ENCODE measurements around the gene XAB2. TPM values are rescaled to one million over a fixed set of nuclear protein-coding genes. Genes with fewer than 3 reads are reported as not detected.
A peak's percentile ranks its signal among the peaks of the same experiment; 100 is the strongest.

XAB2 gene
- total and polyA plus RNA-seq, 10 donors: 31.8 to 52.2 (median 42.7) TPM

- Histone ChIP-seq H3K9me3 (peaks cover 0 to 5% (median 0%) of the 10 kb centered on the region in 8 donors), H3K4me3 (peak overlapping the region in 5 of 8 donors; percentile 5 to 55 (median 8)), H3K4me1 (peaks cover 0 to 37% (median 5%) of the 10 kb centered on the region in 6 donors), H3K36me3 (no peaks in the 10 kb centered on the region), H3K27ac (peak overlapping the region in 4 of 8 donors; percentile 58 to 78 (median 72)), H3K27me3 (replicated peaks in 1 of 7) (peaks cover 0 to 57% (median 17%) of the 10 kb centered on the region in 7 donors)
- peak in 1 of 3 donors; percentile 71 for TF ChIP-seq POLR2AphosphoS5 (IDR thresholded peaks at IDR 0.05)
- no peak for TF ChIP-seq CTCF (IDR thresholded peaks at IDR 0.05 in 8 of 11, conservative IDR thresholded peaks at IDR 0.05 in 3 of 11)
- WGBS, 5 donors: 3 to 6% (median 4%) methylated on average over 27 to 43 of the region's 43 CpGs
- intact Hi-C loops (cut with DNase I; ENCODE audit: low total_unique reads): no loop called here
- DNase-seq: peak; percentile 86
Observed at GRCh38 chr19:7670150-7670783, 40.9 kb upstream of the XAB2 start.

DNA sequence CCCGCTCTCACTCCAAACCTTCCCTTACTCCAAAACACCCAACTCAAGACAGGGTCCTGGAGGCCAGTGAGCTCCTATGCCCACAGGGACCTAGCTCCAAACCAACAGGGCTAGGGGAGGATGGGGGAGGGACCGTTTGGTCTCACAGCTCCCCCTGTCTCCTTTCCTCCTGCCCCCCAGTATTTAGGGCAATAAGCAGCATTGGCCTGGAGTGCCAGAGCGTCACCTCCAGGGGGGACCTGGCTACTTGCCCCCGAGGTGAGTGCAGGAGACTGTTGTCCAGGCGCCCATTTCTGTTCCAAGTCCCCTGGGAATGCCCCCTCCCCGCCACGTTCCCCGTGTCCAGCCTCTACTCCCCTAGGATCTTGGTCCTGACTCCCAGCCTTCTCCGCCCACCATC is 40.3 kb upstream of the XAB2 start:
- 35 to 45% (median 45%) methylated on average over 8 to 9 of the region's 9 CpGs for WGBS, 5 donors

DNA sequence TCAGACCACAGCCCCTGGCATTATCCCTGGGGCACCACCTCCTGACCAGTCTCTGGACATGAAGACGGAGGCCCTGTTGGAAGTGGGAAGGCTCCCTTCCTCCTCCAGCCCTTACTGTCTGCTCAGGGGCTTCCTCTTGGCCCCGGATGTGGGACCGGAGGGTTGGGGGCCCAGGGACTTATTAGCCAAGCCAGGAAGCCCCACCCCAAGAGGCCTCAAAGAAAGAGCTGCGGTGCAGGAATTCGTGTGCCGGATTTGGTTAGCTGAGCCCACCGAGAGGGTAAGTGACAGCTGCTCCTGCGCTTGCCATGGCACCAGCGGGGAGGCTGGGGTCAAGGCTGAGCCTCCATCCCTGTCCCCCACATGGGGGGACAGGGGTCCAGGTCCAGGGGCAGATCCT is 39.5 kb upstream of the XAB2 start, which contains the start of gene RETN:
TSS of gene RETN (plus strand) at position 208 of the 400 bp plus-strand sequence. CDS start 278 bp downstream, outside the sequence.
- H3K4me3 ChIP-seq: peak within 1 kb of the TSS in 3 of 8 donors; percentile 8 to 55 (median 16)

More for the DNA sequence above, 40.3 kb upstream of the XAB2 start:
- peaks cover 0 to 32% (median 5%) of the 10 kb centered on the region in 6 donors for H3K4me1 ChIP-seq
- no peak for TF ChIP-seq POLR2A (IDR thresholded peaks at IDR 0.05)
- TF ChIP-seq CTCF (IDR thresholded peaks at IDR 0.05 in 8 of 11, conservative IDR thresholded peaks at IDR 0.05 in 3 of 11): no peak
- no peak for TF ChIP-seq POLR2AphosphoS5 (IDR thresholded peaks at IDR 0.05)
- H3K36me3 ChIP-seq: no peaks in the 10 kb centered on the region
- peaks cover 0 to 5% (median 0%) of the 10 kb centered on the region in 8 donors for H3K9me3 ChIP-seq
- DNase-seq: no peak
- peak overlapping the region in 3 of 8 donors; percentile 8 to 55 (median 16) for H3K4me3 ChIP-seq
- peak overlapping the region in 4 of 8 donors; percentile 47 to 78 (median 72) for H3K27ac ChIP-seq
- peaks cover 0 to 62% (median 17%) of the 10 kb centered on the region in 7 donors for H3K27me3 ChIP-seq (replicated peaks in 1 of 7)
- intact Hi-C loops (cut with DNase I; ENCODE audit: low total_unique reads): no loop called here

More for the DNA sequence above, 39.5 kb upstream of the XAB2 start, which contains the start of gene RETN:
- Histone ChIP-seq H3K27me3 (replicated peaks in 1 of 7) (peaks cover 0 to 62% (median 17%) of the 10 kb centered on the region in 7 donors), H3K36me3 (no peaks in the 10 kb centered on the region), H3K27ac (peak within 1 kb of the TSS in 6 of 8 donors; percentile 22 to 78 (median 59)), H3K4me1 (peaks cover 0 to 26% (median 2%) of the 10 kb centered on the region in 6 donors), H3K9me3 (peaks cover 0 to 3% (median 0%) of the 10 kb centered on the region in 8 donors)
- no peak for DNase-seq
- TF ChIP-seq CTCF (IDR thresholded peaks at IDR 0.05 in 8 of 11, conservative IDR thresholded peaks at IDR 0.05 in 3 of 11) (no peak), POLR2AphosphoS5 (IDR thresholded peaks at IDR 0.05) (no peak), POLR2A (IDR thresholded peaks at IDR 0.05) (no peak)
- intact Hi-C loops (cut with DNase I; ENCODE audit: low total_unique reads): no loop called here
- WGBS, 5 donors: 34 to 71% (median 55%) methylated on average over 9 of the region's 9 CpGs
